PFSK-1 (cell line): ENCODE results near the gene PODXL2.

Experiments
- POLR2AphosphoS5 ChIP-seq: IDR thresholded peaks from 2 replicates; pipeline ENCODE4 v1.6.1; 2012; ENCODE audit warnings: low read depth, mild to moderate bottlenecking, control low read depth, low read length, moderate library complexity
- REST ChIP-seq, 2 experiments: IDR thresholded peaks; 2 replicates each; pipeline versions ENCODE4 v1.6.1 to v1.8.0; 2011 to 2012; ENCODE audit warnings: low read depth in 2 of 2, low read length in 2 of 2, control low read depth in 1 of 2, inconsistent platforms in 1 of 2, mild to moderate bottlenecking in 1 of 2, moderate library complexity in 1 of 2; ENCODE audit not compliant: insufficient read depth in 1 of 2
- TAF1 ChIP-seq: IDR thresholded peaks from 2 replicates; pipeline ENCODE4 v1.6.1; 2012; ENCODE audit warnings: low read length, control low read depth, borderline replicate concordance; ENCODE audit not compliant: insufficient read depth

GRCh38 chr3:127688416-127689265 is 59.7 kb downstream of the PODXL2 start:
- no peak for TF ChIP-seq POLR2AphosphoS5
- no peak for TF ChIP-seq TAF1
- no peak for TF ChIP-seq REST (IDR thresholded peaks at IDR 0.05; ENCODE audit: insufficient read depth in 1 of 2, low read depth in 2 of 2, low read length in 2 of 2)
